IMR-90 (cell line): ENCODE results near the gene TSPEAR. TPM values are rescaled to one million over a fixed set of nuclear protein-coding genes. Genes with fewer than 3 reads are reported as not detected.

Source experiments
- ATAC-seq: fragments of 200-7000 bp; cut with Tn5 transposase; 2 replicates; pipeline ENCODE4 v1.9.1; 2020; ENCODE audit warnings: low read depth, mild to moderate bottlenecking, moderate library complexity
- BruUV-seq: library from RNA; stranded (reverse); fragments of 400-500 nt; replicated peaks from 2 replicates; lab custom pipeline; 2021; lab: Mats Ljungman, UMichigan
- CTCF ChIA-PET: fragments of 300-600 bp; formaldehyde crosslinking; extraction: SDS; loops from one replicate; lab custom pipeline; 2021; ENCODE audit warnings: antibody characterized with exemption; lab: Yijun Ruan, JAX
- POLR2A ChIA-PET: fragments of 300-600 bp; sonication (Branson Sonifier 250); formaldehyde crosslinking; loops from one replicate; lab custom pipeline; 2022; ENCODE audit warnings: antibody characterized with exemption; ENCODE audit not compliant: unreplicated experiment; lab: Charles Lee
- DNase-seq: peaks from one replicate; pipeline ENCODE4 v3.0.0; 2013
- H2AFZ ChIP-seq: replicated peaks from 2 replicates; pipeline ENCODE3; 2013; ENCODE audit warnings: low read length, mild to moderate bottlenecking; ENCODE audit not compliant: poor library complexity
- H2AK5ac ChIP-seq: 2 replicates; pipeline ENCODE4 v1.6.1; 2013; ENCODE audit warnings: low read depth, low read length, inconsistent platforms
- H2AK9ac ChIP-seq: replicated peaks from 2 replicates; pipeline ENCODE3; 2013; ENCODE audit warnings: mild to moderate bottlenecking, low read depth, low read length, moderate library complexity; ENCODE audit not compliant: poor library complexity
- H2BK120ac ChIP-seq: 2 replicates; pipeline ENCODE4 v1.6.1; 2013; ENCODE audit warnings: low read depth, low read length, inconsistent platforms
- H2BK15ac ChIP-seq: 3 replicates; pipeline ENCODE4 v1.6.1; 2013; ENCODE audit warnings: low read depth, low read length, inconsistent platforms
- H2BK20ac ChIP-seq: 2 replicates; pipeline ENCODE4 v1.6.1; 2013; ENCODE audit warnings: low read depth, mild to moderate bottlenecking, inconsistent platforms, low read length, moderate library complexity
- H2BK5ac ChIP-seq: 2 replicates; pipeline ENCODE4 v1.6.1; 2013; ENCODE audit warnings: mild to moderate bottlenecking, low read depth, low read length, inconsistent platforms; ENCODE audit not compliant: poor library complexity, severe bottlenecking
- H3K14ac ChIP-seq: replicated peaks from 2 replicates; pipeline ENCODE4 v1.6.1; 2013; ENCODE audit warnings: low read depth, low read length, inconsistent platforms
- H3K18ac ChIP-seq: 2 replicates; pipeline ENCODE4 v1.6.1; 2013; ENCODE audit warnings: low read depth, low read length, control low read depth
- H3K23ac ChIP-seq: 2 replicates; pipeline ENCODE4 v1.6.1; 2013; ENCODE audit warnings: low read depth, low read length, inconsistent platforms
- H3K27ac ChIP-seq: 2 replicates; pipeline ENCODE4 v1.5.1; 2013; ENCODE audit warnings: mild to moderate bottlenecking, control low read depth, low read length; ENCODE audit not compliant: insufficient read depth
- H3K27me3 ChIP-seq: 2 replicates; pipeline ENCODE4 v1.6.1; 2013; ENCODE audit warnings: low read length; ENCODE audit not compliant: control insufficient read depth, insufficient read depth
- H3K36me3 ChIP-seq: 2 replicates; pipeline ENCODE4 v1.6.1; 2013; ENCODE audit warnings: low read length, mixed read lengths; ENCODE audit not compliant: control insufficient read depth, insufficient read depth
- H3K4ac ChIP-seq: 2 replicates; pipeline ENCODE4 v1.6.1; 2013; ENCODE audit warnings: low read depth, low read length, inconsistent platforms
- H3K4me1 ChIP-seq: 2 replicates; pipeline ENCODE4 v1.6.1; 2013; ENCODE audit warnings: low read length, mixed read lengths; ENCODE audit not compliant: control insufficient read depth, insufficient read depth
- H3K4me2 ChIP-seq: 2 replicates; pipeline ENCODE4 v1.6.1; 2013; ENCODE audit warnings: low read depth, mild to moderate bottlenecking, control low read depth, low read length, moderate library complexity
- H3K4me3 ChIP-seq: 2 replicates; pipeline ENCODE4 v1.5.1; 2013; ENCODE audit warnings: low read depth, mild to moderate bottlenecking, control low read depth, low read length, moderate library complexity; ENCODE audit not compliant: insufficient read depth
- H3K56ac ChIP-seq: 2 replicates; pipeline ENCODE4 v1.6.1; 2013; ENCODE audit warnings: low read length, inconsistent platforms; ENCODE audit not compliant: insufficient read depth; ENCODE audit errors: extremely low read depth
- H3K79me1 ChIP-seq, 2 experiments: 2 replicates each; pipeline ENCODE4 v1.6.1; 2013; ENCODE audit warnings: low read length in 2 of 2, inconsistent platforms in 1 of 2, low read depth in 1 of 2
- H3K9ac ChIP-seq: 2 replicates; pipeline ENCODE4 v1.6.1; 2013; ENCODE audit warnings: low read depth, low read length, control low read depth
- H3K9me1 ChIP-seq: 2 replicates; pipeline ENCODE4 v1.6.1; 2013; ENCODE audit warnings: low read length, inconsistent platforms; ENCODE audit not compliant: insufficient read depth
- H3K9me3 ChIP-seq: 2 replicates; pipeline ENCODE4 v1.6.1; 2013; ENCODE audit warnings: low read length; ENCODE audit not compliant: control insufficient read depth, insufficient read depth
- H4K20me1 ChIP-seq: 2 replicates; pipeline ENCODE4 v1.6.1; 2013; ENCODE audit warnings: low read length, inconsistent platforms; ENCODE audit not compliant: insufficient read depth
- H4K5ac ChIP-seq: 2 replicates; pipeline ENCODE4 v1.6.1; 2013; ENCODE audit warnings: mild to moderate bottlenecking, low read depth, low read length, control low read depth
- H4K8ac ChIP-seq, 2 experiments: 2 replicates each; pipeline ENCODE4 v1.6.1; 2013; ENCODE audit warnings: low read depth in 2 of 2, low read length in 2 of 2, control low read depth in 1 of 2, inconsistent platforms in 1 of 2
- H4K91ac ChIP-seq: 2 replicates; pipeline ENCODE4 v1.6.1; 2013; ENCODE audit warnings: low read depth, low read length, inconsistent platforms; ENCODE audit not compliant: insufficient read depth
- BHLHE40 ChIP-seq: fragments of 150-350 bp; IDR thresholded peaks from 2 replicates; pipeline ENCODE4 v1.6.1; 2016; ENCODE audit warnings: mild to moderate bottlenecking, low read depth, low read length
- CEBPB ChIP-seq: IDR thresholded peaks from 2 replicates; pipeline ENCODE4 v1.6.1; 2012; ENCODE audit warnings: low read depth, low read length, improper control_type of control experiment
- CHD1 ChIP-seq: IDR thresholded peaks from 2 replicates; pipeline ENCODE4 v1.6.1; 2012; ENCODE audit warnings: low read depth, low read length, improper control_type of control experiment
- FOS ChIP-seq: fragments of 150-350 bp; IDR thresholded peaks from 2 replicates; pipeline ENCODE4 v1.6.1; 2016; ENCODE audit warnings: low read depth, low read length
- MAFK ChIP-seq: IDR thresholded peaks from 2 replicates; pipeline ENCODE4 v1.6.1; 2012; ENCODE audit warnings: low read depth, low read length, improper control_type of control experiment
- MAZ ChIP-seq: IDR thresholded peaks from 2 replicates; pipeline ENCODE4 v1.6.1; 2012; ENCODE audit warnings: low read depth, mild to moderate bottlenecking, low read length, improper control_type of control experiment, moderate library complexity, borderline replicate concordance
- MXI1 ChIP-seq: IDR thresholded peaks from 2 replicates; pipeline ENCODE4 v1.6.1; 2012; ENCODE audit warnings: low read depth, mild to moderate bottlenecking, low read length, moderate library complexity, borderline replicate concordance
- RAD21 ChIP-seq: IDR thresholded peaks from 2 replicates; pipeline ENCODE4 v1.6.1; 2012; ENCODE audit warnings: low read length, improper control_type of control experiment
- RCOR1 ChIP-seq: IDR thresholded peaks from 2 replicates; pipeline ENCODE4 v1.6.1; 2012; ENCODE audit warnings: mild to moderate bottlenecking, low read length, improper control_type of control experiment; ENCODE audit not compliant: insufficient replicate concordance
- RFX5 ChIP-seq: IDR thresholded peaks from 2 replicates; pipeline ENCODE4 v1.8.0; 2012; ENCODE audit warnings: low read depth, mild to moderate bottlenecking, low read length, moderate library complexity
- WGBS, 2 experiments: methylation state at CpG; one replicate each; pipeline versions ENCODE4 v1.1.5 to v1.1.7; 2013; ENCODE audit warnings: missing lambda C conversion rate in 2 of 2; ENCODE audit not compliant: insufficient read length in 1 of 2; ENCODE audit errors: extremely low coverage in 2 of 2; 5-methylcytosine and 5-hydroxymethylcytosine counted together
- dilution Hi-C: fragments of 300-500 bp; cut with HindIII; formaldehyde crosslinking; loops from one replicate; pipeline ENCODE4 v1.14.3; 2018; ENCODE audit warnings: low sequenced_read_pairs; ENCODE audit not compliant: unreplicated experiment
- in situ Hi-C: fragments of 300-500 bp; cut with MboI; formaldehyde crosslinking; loops from 3 replicates; pipeline ENCODE4 v1.14.3; 2019; ENCODE audit warnings: low sequenced_read_pairs, inconsistent platforms, mixed read lengths
- intact Hi-C: fragments of 100-400 bp; cut with micrococcal nuclease; formaldehyde crosslinking; loops from 2 replicates; pipeline ENCODE4 v1.10.0; 2022
- polyA plus RNA-seq, 3 experiments: library from polyadenylated mRNA; depleted of rRNA; stranded (reverse); fragments of >200 nt; gene quantifications; 2 replicates each; pipeline ENCODE4 v1.2.3, GENCODE V29; 2012; ENCODE audit warnings: low replicate concordance in 1 of 3
- total RNA-seq: library from RNA; depleted of rRNA; stranded (reverse); fragments of >200 nt; gene quantifications from 2 replicates; pipeline ENCODE4 v1.2.3, GENCODE V29; 2012
- TF ChIP-seq, protein P1 (sequence below): fragments of 150-350 bp; IDR thresholded peaks from 2 replicates; pipeline ENCODE4 v1.6.1; 2017; ENCODE audit warnings: mild to moderate bottlenecking, antibody characterized with exemption, low read length, low read depth
- TF ChIP-seq, protein P2 (sequence below): fragments of 150-350 bp; IDR thresholded peaks from 2 replicates; pipeline ENCODE4 v1.6.1; 2016; ENCODE audit warnings: low read depth, mild to moderate bottlenecking, low read length, moderate library complexity, borderline replicate concordance
- TF ChIP-seq, protein P3 (sequence below): conservative IDR thresholded peaks from 2 replicates; pipeline ENCODE4 v1.5.1; 2012; ENCODE audit warnings: mild to moderate bottlenecking, low read depth, low read length, improper control_type of control experiment

The TSPEAR gene
- total and polyA plus RNA-seq, 2 of the 4 experiments (the other 2 are of a cell fraction), result not detected

DNA sequence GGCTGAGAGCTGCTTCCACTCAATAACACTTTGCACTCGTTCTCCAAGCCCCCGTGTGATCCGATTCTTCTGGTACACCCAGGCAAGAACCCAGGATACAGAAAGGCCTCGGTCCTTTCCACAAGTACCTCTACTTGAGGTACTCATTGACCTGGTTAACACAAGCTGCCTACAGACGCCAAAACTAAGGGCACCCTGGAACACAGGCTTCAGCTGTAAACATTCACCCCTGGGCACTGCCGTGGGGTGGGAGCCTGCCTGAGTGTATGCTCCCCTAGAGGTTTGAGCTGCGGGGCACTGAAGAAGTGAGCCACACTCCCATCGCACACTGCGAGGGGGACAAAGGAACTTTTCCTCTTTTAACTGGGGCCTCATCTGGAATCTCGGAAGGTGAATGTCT lies 225.6 kb downstream of the TSPEAR start:
- TF ChIP-seq MAFK, result no peak
- no peak for TF ChIP-seq RFX5
- no peak for TF ChIP-seq CEBPB
- TF ChIP-seq, protein P1, sequence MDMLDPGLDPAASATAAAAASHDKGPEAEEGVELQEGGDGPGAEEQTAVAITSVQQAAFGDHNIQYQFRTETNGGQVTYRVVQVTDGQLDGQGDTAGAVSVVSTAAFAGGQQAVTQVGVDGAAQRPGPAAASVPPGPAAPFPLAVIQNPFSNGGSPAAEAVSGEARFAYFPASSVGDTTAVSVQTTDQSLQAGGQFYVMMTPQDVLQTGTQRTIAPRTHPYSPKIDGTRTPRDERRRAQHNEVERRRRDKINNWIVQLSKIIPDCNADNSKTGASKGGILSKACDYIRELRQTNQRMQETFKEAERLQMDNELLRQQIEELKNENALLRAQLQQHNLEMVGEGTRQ, result no peak
- no peak for TF ChIP-seq FOS
- TF ChIP-seq, protein P2, sequence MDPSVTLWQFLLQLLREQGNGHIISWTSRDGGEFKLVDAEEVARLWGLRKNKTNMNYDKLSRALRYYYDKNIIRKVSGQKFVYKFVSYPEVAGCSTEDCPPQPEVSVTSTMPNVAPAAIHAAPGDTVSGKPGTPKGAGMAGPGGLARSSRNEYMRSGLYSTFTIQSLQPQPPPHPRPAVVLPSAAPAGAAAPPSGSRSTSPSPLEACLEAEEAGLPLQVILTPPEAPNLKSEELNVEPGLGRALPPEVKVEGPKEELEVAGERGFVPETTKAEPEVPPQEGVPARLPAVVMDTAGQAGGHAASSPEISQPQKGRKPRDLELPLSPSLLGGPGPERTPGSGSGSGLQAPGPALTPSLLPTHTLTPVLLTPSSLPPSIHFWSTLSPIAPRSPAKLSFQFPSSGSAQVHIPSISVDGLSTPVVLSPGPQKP, result no peak
- TF ChIP-seq BHLHE40, result no peak
- TF ChIP-seq, protein P3, sequence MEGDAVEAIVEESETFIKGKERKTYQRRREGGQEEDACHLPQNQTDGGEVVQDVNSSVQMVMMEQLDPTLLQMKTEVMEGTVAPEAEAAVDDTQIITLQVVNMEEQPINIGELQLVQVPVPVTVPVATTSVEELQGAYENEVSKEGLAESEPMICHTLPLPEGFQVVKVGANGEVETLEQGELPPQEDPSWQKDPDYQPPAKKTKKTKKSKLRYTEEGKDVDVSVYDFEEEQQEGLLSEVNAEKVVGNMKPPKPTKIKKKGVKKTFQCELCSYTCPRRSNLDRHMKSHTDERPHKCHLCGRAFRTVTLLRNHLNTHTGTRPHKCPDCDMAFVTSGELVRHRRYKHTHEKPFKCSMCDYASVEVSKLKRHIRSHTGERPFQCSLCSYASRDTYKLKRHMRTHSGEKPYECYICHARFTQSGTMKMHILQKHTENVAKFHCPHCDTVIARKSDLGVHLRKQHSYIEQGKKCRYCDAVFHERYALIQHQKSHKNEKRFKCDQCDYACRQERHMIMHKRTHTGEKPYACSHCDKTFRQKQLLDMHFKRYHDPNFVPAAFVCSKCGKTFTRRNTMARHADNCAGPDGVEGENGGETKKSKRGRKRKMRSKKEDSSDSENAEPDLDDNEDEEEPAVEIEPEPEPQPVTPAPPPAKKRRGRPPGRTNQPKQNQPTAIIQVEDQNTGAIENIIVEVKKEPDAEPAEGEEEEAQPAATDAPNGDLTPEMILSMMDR, result no peak
- TF ChIP-seq RCOR1, result no peak
- no peak for TF ChIP-seq RAD21
- no peak for TF ChIP-seq CHD1
- TF ChIP-seq MAZ, result no peak
- no peak for TF ChIP-seq MXI1
- H2BK5ac ChIP-seq, result no peak overlapping the region
- H3K4me2 ChIP-seq, result no peak overlapping the region
- no peak overlapping the region for H3K56ac ChIP-seq
- dilution Hi-C loops, result no loop called here
- no peak overlapping the region for H2BK20ac ChIP-seq
- peak overlapping the region; percentile 49 for H2AFZ ChIP-seq
- no peak overlapping the region for H3K27ac ChIP-seq
- in situ Hi-C loops, result no loop called here
- DNase-seq (no peak), ATAC-seq (no peak)
- BruUV-seq, result no TSS peak
- 50% methylated on average over 2 of the region's 10 CpGs; no CpG with 5 or more reads in 1 of the 2 experiments for WGBS, 2 experiments
- no peaks in the 10 kb centered on the region for H3K4me1 ChIP-seq
- H4K8ac ChIP-seq, result no peak overlapping the region
- H2AK5ac ChIP-seq, result no peak overlapping the region
- ChIA-PET CTCF (no interaction called here), POLR2A (interaction anchor here (0.6 kb wide), 1 partner anchor 15 kb away, joined by 3 read pairs; no protein-coding TSS in a partner anchor)
- H3K9me1 ChIP-seq, result no peaks in the 10 kb centered on the region
- H3K4ac ChIP-seq, result no peak overlapping the region
- H3K9ac ChIP-seq, result no peak overlapping the region; the same call in 1 of the 2 replicates
- H4K5ac ChIP-seq, result no peak overlapping the region
- H3K79me1 ChIP-seq, result no peaks in the 10 kb centered on the region
- H4K20me1 ChIP-seq, result no peaks in the 10 kb centered on the region
- no peaks in the 10 kb centered on the region for H3K36me3 ChIP-seq
- H3K27me3 ChIP-seq, result peaks cover 8% of the 10 kb centered on the region
- H3K4me3 ChIP-seq, result peak overlapping the region; percentile 47
- H4K91ac ChIP-seq, result no peak overlapping the region
- intact Hi-C loops, result loop anchor here (10.0 kb wide), 1 partner anchor 151 kb away; the partner anchor contains the start of gene CFAP410
- H3K14ac ChIP-seq, result no peak overlapping the region
- no peak overlapping the region for H2AK9ac ChIP-seq
- H3K9me3 ChIP-seq, result no peaks in the 10 kb centered on the region
- H3K23ac ChIP-seq, result no peak overlapping the region
- H2BK15ac ChIP-seq, result no peak overlapping the region
- no peak overlapping the region for H2BK120ac ChIP-seq
- H3K18ac ChIP-seq, result no peak overlapping the region
